Heart left ventricle (tissue), 16 donors: ENCODE data around the gene GET3. TPM values are rescaled to one million over a fixed set of nuclear protein-coding genes. Genes with fewer than 3 reads are reported as not detected.

Experiments used
- ATAC-seq, 4 donors: fragments of 200-7000 bp; cut with Tn5 transposase; one replicate each; pipeline ENCODE4 v1.9.1; 2020 to 2022; ENCODE audit warnings: moderate library complexity in 4 of 4, mild to moderate bottlenecking in 3 of 4, moderate number of reproducible peaks in 1 of 4
- DNase-seq, 5 donors: peaks; one replicate each; pipeline ENCODE4 v3.0.0-alpha.2; 2020
- H3K27ac ChIP-seq, 12 donors: fragments of 200-600 bp; sonication (generic) in 4 of 12; one replicate each; pipeline versions ENCODE4 v1.5.0 to v1.8.0; 2016 to 2022; ENCODE audit warnings: mild to moderate bottlenecking in 2 of 12
- H3K27me3 ChIP-seq, 9 donors: fragments of 200-600 bp; sonication (generic) in 2 of 9; one replicate each; pipeline versions ENCODE4 v1.5.1 to v1.8.0; 2016 to 2022; ENCODE audit warnings: mild to moderate bottlenecking in 3 of 9
- H3K36me3 ChIP-seq, 9 donors: fragments of 200-600 bp; sonication (generic) in 2 of 9; one replicate each; pipeline versions ENCODE4 v1.5.0 to v1.8.0; 2018 to 2022; ENCODE audit warnings: mild to moderate bottlenecking in 2 of 9
- H3K4me1 ChIP-seq, 12 donors: fragments of 200-600 bp; sonication (generic) in 4 of 12; one replicate each; pipeline versions ENCODE4 v1.5.0 to v1.8.0; 2016 to 2022; ENCODE audit warnings: mild to moderate bottlenecking in 3 of 12
- H3K4me3 ChIP-seq, 12 donors: fragments of 200-600 bp; sonication (generic) in 4 of 12; one replicate each; pipeline versions ENCODE4 v1.5.0 to v1.8.0; 2017 to 2022; ENCODE audit warnings: mild to moderate bottlenecking in 9 of 12, moderate library complexity in 4 of 12
- H3K9me3 ChIP-seq, 12 donors: fragments of 200-600 bp; sonication (generic) in 4 of 12; one replicate each; pipeline versions ENCODE4 v1.5.0 to v1.8.0; 2016 to 2022; ENCODE audit warnings: mild to moderate bottlenecking in 1 of 12
- POLR2A ChIP-seq, 2 donors: fragments of 450-650 bp; IDR thresholded peaks; one replicate each; pipeline ENCODE4 v1.6.1; 2017; ENCODE audit warnings: antibody characterized with exemption in 2 of 2, mild to moderate bottlenecking in 2 of 2, moderate library complexity in 2 of 2
- WGBS, 4 donors: extraction: QIAGEN DNeasy Blood & Tissue Kit in 2 of 4; methylation state at CpG; one replicate each; pipeline versions ENCODE4 v1.1.5 to v1.1.7; 2013 to 2018; 5-methylcytosine and 5-hydroxymethylcytosine counted together
- intact Hi-C, 10 donors: fragments of 100-400 bp; cut with DNase I; formaldehyde crosslinking; loops; one replicate each; pipeline versions ENCODE4 v1.11.1 to v1.14.2; 2022
- polyA plus RNA-seq, 2 donors: library from polyadenylated mRNA; stranded (reverse); fragments of 200-250 nt; gene quantifications; one replicate each; pipeline ENCODE4 v1.2.3, GENCODE V29; 2013
- total RNA-seq, 9 donors: library from RNA; depleted of rRNA in 2 of 9; stranded (reverse); fragments of >200 nt in 2 of 9; fragmentation: NEBNext Ultra II Directional in 3 of 9; extraction: Animal tissue kit (Norgen Biotek cat#: 25700) in 3 of 9; gene quantifications; one replicate each; pipeline versions ENCODE4 v1.1.0 to v1.2.4, GENCODE V29; 2016 to 2023
- TF ChIP-seq, protein P1 (sequence below), 12 donors: fragments of 200-600 bp; sonication (generic) in 4 of 12; IDR thresholded peaks; one replicate each; pipeline versions ENCODE4 v1.5.0 to v1.8.0; 2018 to 2022; ENCODE audit warnings: antibody characterized with exemption in 12 of 12, mild to moderate bottlenecking in 5 of 12
- donor health status: ischemic (EF 13 %, LVEDD 7.1; RV severe dilation, severe dysfunction).
- donor health status: healthy with polysubstance abuse.
- donor health status: DM: no; HTN: yes; CAD: no.
- donor health status: DM: no; HTN: no; CAD: no.
- donor health status: ischemic (EF 25% LVEDD 6.9; RV normal size, moderate dysfunction).
- donor health status: ischemic (EF 25% LVEDD 5.7; RV mildly dilated, moderate dysfunction).
- donor health status: healthy.
- donor health status: DM: yes; HTN: yes; CAD: no.
- donor health status: ischemic (EF 35%, LVEDD 5.7; RV mildly dilated, moderate dysfunction).
- donor health status: nonischemic (EF 11% LVEDD 7.7; RV severe dilation, severe dysfunction).
- donor health status: DM: yes; HTN: yes; CAD: no.
- donor health status: PGD.
- donor health status: ischemic (EF 29% LVEDD 5.4; RV normal size, mild dysfunction).
- donor health status: nonischemic (EF 23%, LVEDD 6.1; RV moderate dilation, normal function).

The GET3 gene
- total and polyA plus RNA-seq, 11 donors: 54.3 to 133 (median 62.9) TPM

DNA sequence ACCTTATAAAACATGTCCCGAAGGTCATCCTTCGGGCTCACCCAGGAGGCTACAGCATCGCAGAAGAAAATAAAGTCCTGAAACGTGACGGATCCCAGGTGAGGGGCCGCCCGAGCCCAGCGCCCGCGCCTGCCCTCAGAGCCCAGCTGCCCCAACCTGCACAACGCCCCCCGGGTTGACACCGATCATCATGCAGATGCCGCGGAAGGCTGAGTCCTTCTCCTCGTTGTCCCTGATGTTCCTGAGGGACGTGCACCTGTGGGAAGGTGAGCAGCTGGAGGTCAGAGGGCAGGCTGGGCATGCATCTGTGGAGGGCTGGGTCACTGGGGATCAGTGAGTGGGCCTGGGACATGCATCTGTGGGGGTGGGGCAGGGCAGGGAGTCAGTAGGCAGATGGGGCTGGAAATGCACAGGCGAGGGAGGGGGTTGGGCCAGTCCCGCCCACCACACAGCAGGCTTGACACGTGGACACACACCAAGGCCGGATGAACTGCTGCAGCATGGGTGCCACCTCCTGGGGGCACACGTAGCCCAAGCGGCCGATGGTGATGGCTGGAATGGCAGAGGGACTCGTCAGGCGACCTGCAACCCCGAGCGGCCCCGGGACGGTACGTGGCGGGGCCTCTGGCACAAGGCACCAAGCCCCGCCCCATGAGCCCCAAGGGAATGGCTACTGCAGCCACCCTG is 35.6 kb upstream of the GET3 start:
- DNase-seq (no peak), ATAC-seq (no peak)
- no peaks in the 10 kb centered on the region for H3K9me3 ChIP-seq
- peaks cover 0 to 7% (median 4%) of the 10 kb centered on the region in 12 donors for H3K4me1 ChIP-seq
- intact Hi-C loops: no loop called here
- H3K27ac ChIP-seq: no peak overlapping the region
- H3K36me3 ChIP-seq: peaks cover 0 to 88% (median 78%) of the 10 kb centered on the region in 9 donors
- 90 to 92% (median 91%) methylated on average over 22 to 33 of the region's 33 CpGs for WGBS, 4 donors
- no peak for TF ChIP-seq POLR2A (IDR thresholded peaks at IDR 0.05)
- TF ChIP-seq, protein P1, sequence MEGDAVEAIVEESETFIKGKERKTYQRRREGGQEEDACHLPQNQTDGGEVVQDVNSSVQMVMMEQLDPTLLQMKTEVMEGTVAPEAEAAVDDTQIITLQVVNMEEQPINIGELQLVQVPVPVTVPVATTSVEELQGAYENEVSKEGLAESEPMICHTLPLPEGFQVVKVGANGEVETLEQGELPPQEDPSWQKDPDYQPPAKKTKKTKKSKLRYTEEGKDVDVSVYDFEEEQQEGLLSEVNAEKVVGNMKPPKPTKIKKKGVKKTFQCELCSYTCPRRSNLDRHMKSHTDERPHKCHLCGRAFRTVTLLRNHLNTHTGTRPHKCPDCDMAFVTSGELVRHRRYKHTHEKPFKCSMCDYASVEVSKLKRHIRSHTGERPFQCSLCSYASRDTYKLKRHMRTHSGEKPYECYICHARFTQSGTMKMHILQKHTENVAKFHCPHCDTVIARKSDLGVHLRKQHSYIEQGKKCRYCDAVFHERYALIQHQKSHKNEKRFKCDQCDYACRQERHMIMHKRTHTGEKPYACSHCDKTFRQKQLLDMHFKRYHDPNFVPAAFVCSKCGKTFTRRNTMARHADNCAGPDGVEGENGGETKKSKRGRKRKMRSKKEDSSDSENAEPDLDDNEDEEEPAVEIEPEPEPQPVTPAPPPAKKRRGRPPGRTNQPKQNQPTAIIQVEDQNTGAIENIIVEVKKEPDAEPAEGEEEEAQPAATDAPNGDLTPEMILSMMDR (IDR thresholded peaks at IDR 0.05): no peak
- H3K27me3 ChIP-seq: no peaks in the 10 kb centered on the region
- no peak overlapping the region for H3K4me3 ChIP-seq

DNA sequence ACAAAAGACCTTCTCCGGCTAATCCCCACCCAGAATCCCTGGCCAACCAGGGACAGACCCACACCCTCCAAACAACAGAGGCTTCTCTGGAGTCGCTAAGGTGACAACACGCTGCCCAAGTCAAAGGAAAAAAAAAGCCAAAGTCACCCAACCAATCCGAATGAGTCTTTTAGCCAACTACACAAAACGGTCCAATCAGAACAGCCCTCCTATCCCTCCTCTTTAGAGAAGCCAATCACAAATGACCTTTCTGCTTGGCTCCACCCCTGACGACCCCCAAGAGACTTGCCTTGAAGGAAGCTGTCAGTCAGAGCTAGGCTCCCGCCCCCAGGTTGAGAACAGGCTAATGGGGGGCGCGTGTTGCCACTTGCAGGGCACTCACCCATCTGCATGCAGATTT is 34.3 kb upstream of the GET3 start:
- H3K27ac ChIP-seq: no peak overlapping the region
- intact Hi-C loops: no loop called here
- DNase-seq: no peak
- H3K4me1 ChIP-seq: no peaks in the 10 kb centered on the region
- H3K27me3 ChIP-seq: no peaks in the 10 kb centered on the region
- no peaks in the 10 kb centered on the region for H3K9me3 ChIP-seq
- TF ChIP-seq, protein P1 (IDR thresholded peaks at IDR 0.05): no peak
- no peak for TF ChIP-seq POLR2A (IDR thresholded peaks at IDR 0.05)
- H3K4me3 ChIP-seq: no peak overlapping the region
- H3K36me3 ChIP-seq: peaks cover 0 to 98% (median 90%) of the 10 kb centered on the region in 9 donors
- WGBS, 4 donors: 56 to 72% (median 62%) methylated on average over 9 of the region's 9 CpGs
- no peak for ATAC-seq

DNA sequence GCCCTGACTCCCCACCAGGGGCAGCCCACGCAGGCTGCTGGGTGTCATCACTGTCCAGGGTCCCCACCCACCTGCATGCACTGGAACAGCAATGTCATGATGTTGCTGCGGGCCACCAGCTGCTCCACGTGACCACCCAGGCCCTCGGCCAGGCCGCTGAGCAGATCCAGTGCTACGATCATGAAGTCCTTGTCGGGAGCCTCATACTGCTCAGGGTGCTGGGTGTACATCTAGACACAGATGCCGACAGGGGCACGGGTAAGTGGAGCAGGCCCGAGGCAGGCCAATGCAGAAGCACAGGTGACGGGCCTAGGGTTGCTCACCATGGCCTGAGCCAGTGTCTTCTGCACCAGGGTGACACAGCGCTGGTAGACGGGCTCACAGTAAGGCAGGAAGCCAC is 32.1 kb upstream of the GET3 start:
- intact Hi-C loops: no loop called here
- Histone ChIP-seq H3K36me3 (peaks cover 0 to 100% (median 98%) of the 10 kb centered on the region in 9 donors), H3K4me1 (no peaks in the 10 kb centered on the region), H3K27me3 (no peaks in the 10 kb centered on the region), H3K4me3 (no peak overlapping the region), H3K9me3 (no peaks in the 10 kb centered on the region), H3K27ac (no peak overlapping the region)
- TF ChIP-seq POLR2A (IDR thresholded peaks at IDR 0.05): no peak
- TF ChIP-seq, protein P1 (IDR thresholded peaks at IDR 0.05): no peak
- DNase-seq (no peak), ATAC-seq (no peak)
- WGBS, 4 donors: 93 to 96% (median 94%) methylated on average over 11 to 13 of the region's 13 CpGs

DNA sequence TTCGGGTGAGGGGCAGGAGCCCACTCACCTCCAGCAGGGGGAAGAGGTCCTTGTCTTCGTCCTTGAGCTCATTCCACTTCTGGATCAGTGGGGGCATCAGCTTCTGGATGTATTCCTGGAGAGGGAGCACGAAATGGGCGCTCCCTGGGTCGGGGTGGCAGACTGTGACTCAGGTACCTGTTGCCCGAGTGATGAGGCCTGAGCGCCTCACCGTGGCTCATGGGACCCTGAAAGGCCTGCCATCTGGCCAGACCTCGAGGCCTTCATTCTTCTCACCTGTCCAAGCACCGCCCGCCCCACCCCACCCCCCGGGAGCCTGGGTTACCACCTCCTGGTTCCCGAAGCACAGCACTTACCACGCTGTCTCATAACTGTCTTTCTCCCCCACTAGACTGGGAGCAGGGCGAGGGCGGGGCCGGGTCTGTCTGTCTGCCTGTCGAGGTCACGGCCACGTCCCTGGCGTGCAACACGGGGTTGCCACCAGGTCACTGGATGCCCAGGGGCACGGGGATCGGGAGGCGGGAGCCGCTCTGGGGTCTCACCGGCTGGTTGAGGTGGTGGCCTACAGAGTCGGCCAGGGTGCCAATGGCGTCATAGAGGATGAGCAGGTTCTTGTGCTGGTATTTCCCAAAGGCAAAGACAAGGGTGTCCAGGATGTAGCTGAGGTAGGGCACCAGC is 31.5 kb upstream of the GET3 start:
- H3K27ac ChIP-seq: no peak overlapping the region
- H3K9me3 ChIP-seq: no peaks in the 10 kb centered on the region
- DNase-seq (no peak), ATAC-seq (no peak)
- TF ChIP-seq, protein P1 (IDR thresholded peaks at IDR 0.05): no peak
- TF ChIP-seq POLR2A (IDR thresholded peaks at IDR 0.05): no peak
- no peak overlapping the region for H3K4me3 ChIP-seq
- H3K27me3 ChIP-seq: no peaks in the 10 kb centered on the region
- WGBS, 4 donors: 91 to 96% (median 94%) methylated on average over 27 to 29 of the region's 29 CpGs
- intact Hi-C loops: no loop called here
- peaks cover 0 to 100% (median 98%) of the 10 kb centered on the region in 9 donors for H3K36me3 ChIP-seq
- no peaks in the 10 kb centered on the region for H3K4me1 ChIP-seq
